GM12878 (cell line): ENCODE measurements around the gene SYPL1. TPM values are rescaled to one million over a fixed set of nuclear protein-coding genes. Genes with fewer than 3 reads are reported as not detected.

ENCODE experiments used
- ATAC-seq: fragments of 200-7000 bp; cut with Tn5 transposase; 3 replicates; pipeline ENCODE4 v1.9.1; 2020; ENCODE audit warnings: mild to moderate bottlenecking, moderate library complexity
- BruUV-seq: library from RNA; stranded (reverse); fragments of 400-500 nt; replicated peaks from 2 replicates; lab custom pipeline; 2021; lab: Mats Ljungman, UMichigan
- CTCF ChIA-PET: fragments of 300-600 bp; sonication (Branson Sonifier 250); formaldehyde crosslinking; extraction: SDS; loops from one replicate; lab custom pipeline; 2021; ENCODE audit warnings: inconsistent platforms; lab: Yijun Ruan, JAX
- POLR2A ChIA-PET: fragments of 350-600 bp; formaldehyde crosslinking; extraction: SDS; loops from one replicate; lab custom pipeline; 2021; ENCODE audit warnings: inconsistent platforms; lab: Charles Lee
- RAD21 ChIA-PET: fragments of 300-600 bp; sonication (Branson Sonifier 250); formaldehyde crosslinking; loops from one replicate; lab custom pipeline; 2023; ENCODE audit warnings: antibody characterized with exemption; ENCODE audit not compliant: unreplicated experiment; lab: Charles Lee
- SMC1A ChIA-PET: fragments of 300-600 bp; sonication (Branson Sonifier 250); formaldehyde crosslinking; loops from one replicate; lab custom pipeline; 2023; ENCODE audit not compliant: unreplicated experiment, uncharacterized antibody; lab: Charles Lee
- DNase-seq: peaks from one replicate; pipeline ENCODE4 v3.0.0-alpha.2; 2011; ENCODE audit warnings: low read depth, low spot score
- FAIRE-seq: peaks from 3 replicates; lab custom pipeline; 2011; peaks lifted over from hg19 to GRCh38; lab: Jason Lieb, UNC
- H2AFZ ChIP-seq: 2 replicates; pipeline ENCODE4 v1.6.0; 2011; ENCODE audit warnings: low read depth, low read length, control low read depth; ENCODE audit not compliant: control insufficient read depth
- H3K27ac ChIP-seq: 2 replicates; pipeline ENCODE4 v1.5.1; 2011; ENCODE audit warnings: control low read depth; ENCODE audit not compliant: control insufficient read depth, insufficient read depth
- H3K27me3 ChIP-seq, 2 experiments: replicated peaks in 1 of 2; 2 replicates each; pipeline versions ENCODE4 v1.6.0 to v1.6.1; 2011; ENCODE audit warnings: low read length in 1 of 2; ENCODE audit not compliant: control insufficient read depth in 2 of 2, insufficient read depth in 2 of 2
- H3K36me3 ChIP-seq, 2 experiments: 2 replicates each; pipeline ENCODE4 v1.5.1; 2011; ENCODE audit warnings: low read length in 1 of 2; ENCODE audit not compliant: control insufficient read depth in 2 of 2, insufficient read depth in 2 of 2
- H3K4me1 ChIP-seq: 2 replicates; pipeline ENCODE4 v1.6.1; 2011; ENCODE audit warnings: mild to moderate bottlenecking, low read length, moderate library complexity, mixed read lengths; ENCODE audit not compliant: control insufficient read depth, insufficient read depth
- H3K4me2 ChIP-seq: 2 replicates; pipeline ENCODE4 v1.6.0; 2011; ENCODE audit warnings: control low read depth; ENCODE audit not compliant: control insufficient read depth, insufficient read depth
- H3K4me3 ChIP-seq: fragments of 200-600 bp; sonication (generic); 2 replicates; pipeline ENCODE4 v1.5.1; 2016
- H3K79me2 ChIP-seq: 2 replicates; pipeline ENCODE4 v1.6.0; 2011; ENCODE audit warnings: low read length; ENCODE audit not compliant: control insufficient read depth, insufficient read depth
- H3K9ac ChIP-seq: 2 replicates; pipeline ENCODE4 v1.8.0; 2011; ENCODE audit warnings: low read length, control low read depth, mixed read lengths; ENCODE audit not compliant: control insufficient read depth, insufficient read depth
- H3K9me3 ChIP-seq: replicated peaks from 3 replicates; pipeline ENCODE4 v1.5.1; 2011; ENCODE audit warnings: mild to moderate bottlenecking, low read length; ENCODE audit not compliant: control insufficient read depth, insufficient read depth
- H4K20me1 ChIP-seq: 2 replicates; pipeline ENCODE4 v1.6.0; 2011; ENCODE audit not compliant: control insufficient read depth, insufficient read depth
- BCL11A ChIP-seq: IDR thresholded peaks from 2 replicates; pipeline ENCODE4 v1.6.1; 2011; ENCODE audit warnings: low read depth, low read length
- BHLHE40 ChIP-seq, 2 experiments: fragments of 450-650 bp in 1 of 2; IDR thresholded peaks; 2 replicates each; pipeline ENCODE4 v1.6.1; 2011 to 2017; ENCODE audit warnings: low read depth in 2 of 2, borderline replicate concordance in 1 of 2, improper control_type of control experiment in 1 of 2, low read length in 1 of 2, mild to moderate bottlenecking in 1 of 2
- CBX5 ChIP-seq: sonication (generic); IDR thresholded peaks from 2 replicates; pipeline ENCODE4 v1.6.1; 2016; ENCODE audit warnings: low read depth, moderate library complexity, mild to moderate bottlenecking, inconsistent platforms
- IKZF1 ChIP-seq: fragments of 450-650 bp; conservative IDR thresholded peaks from 2 replicates; pipeline ENCODE4 v1.6.1; 2017; ENCODE audit warnings: antibody characterized with exemption, mild to moderate bottlenecking
- IKZF2 ChIP-seq, 2 experiments: fragments of 450-650 bp; IDR thresholded peaks; 2 replicates each; pipeline ENCODE4 v1.6.1; 2017; ENCODE audit warnings: mild to moderate bottlenecking in 2 of 2, moderate library complexity in 2 of 2
- NRF1 ChIP-seq: conservative IDR thresholded peaks from 2 replicates; pipeline ENCODE4 v1.6.1; 2011; ENCODE audit warnings: mild to moderate bottlenecking, low read depth, low read length, improper control_type of control experiment
- RELA ChIP-seq: fragments of 450-650 bp; IDR thresholded peaks from 2 replicates; pipeline ENCODE4 v1.8.0; 2014; ENCODE audit warnings: borderline replicate concordance; ENCODE audit not compliant: partially characterized antibody
- SPI1 ChIP-seq: IDR thresholded peaks from 2 replicates; pipeline ENCODE4 v1.6.1; 2011; ENCODE audit warnings: low read depth, mild to moderate bottlenecking, low read length, moderate library complexity, borderline replicate concordance; ENCODE audit not compliant: insufficient read depth
- SUZ12 ChIP-seq: fragments of 200-600 bp; sonication (generic); IDR thresholded peaks from one replicate; pipeline ENCODE4 v1.6.1; 2018; ENCODE audit warnings: antibody characterized with exemption, mild to moderate bottlenecking; ENCODE audit not compliant: unreplicated experiment
- TCF12 ChIP-seq: IDR thresholded peaks from 2 replicates; pipeline ENCODE4 v1.6.1; 2011; ENCODE audit warnings: low read depth, mild to moderate bottlenecking, low read length
- whole genome bisulfite sequencing: methylation state at CpG from one replicate; pipeline ENCODE4 v1.1.6; 2016; ENCODE audit warnings: low lambda C conversion rate; ENCODE audit not compliant: insufficient replicate concordance, insufficient coverage; ENCODE audit errors: missing lambda C conversion rate; 5-methylcytosine and 5-hydroxymethylcytosine counted together
- in situ Hi-C: fragments of 300-500 bp; cut with MboI; formaldehyde crosslinking; loops from 9 replicates; pipeline ENCODE4 v1.14.3; 2018; ENCODE audit warnings: mixed read lengths
- intact Hi-C: fragments of 100-400 bp; cut with micrococcal nuclease; formaldehyde crosslinking; loops from one replicate; pipeline ENCODE4 v1.14.2; 2022; ENCODE audit not compliant: unreplicated experiment
- polyA plus RNA-seq, 11 experiments: library from polyadenylated mRNA; depleted of rRNA in 4 of 11; unstranded in 6 of 11; stranded (reverse) in 5 of 11; fragments of >200 nt; fragmentation: Nextera tagmentation in 4 of 11; fragmentation: Illumina TruSeq in 1 of 11; extraction: Ambion mirVana in 4 of 11; extraction: Trizol in 1 of 11; gene quantifications; 1 replicate in 1 of 11; 2 replicates in 10 of 11; pipeline versions ENCODE4 v1.2.1 to v1.2.3, GENCODE V29; 2011 to 2016; ENCODE audit warnings: inconsistent platforms in 2 of 11, missing spikeins in 2 of 11, low read depth in 1 of 11
- total RNA-seq, 4 experiments: library from RNA; depleted of rRNA in 3 of 4; stranded (reverse); fragments of >200 nt in 3 of 4; fragmentation: Illumina TruSeq in 1 of 4; extraction: Trizol in 1 of 4; gene quantifications; 2 replicates each; pipeline versions ENCODE4 v1.2.1 to v1.2.3, GENCODE V29; 2013 to 2021
- TF ChIP-seq, protein P1 (sequence below): fragments of 450-650 bp; conservative IDR thresholded peaks from 2 replicates; pipeline ENCODE4 v1.6.1; 2017; ENCODE audit warnings: mild to moderate bottlenecking, moderate library complexity
- TF ChIP-seq, protein P2 (sequence below): fragments of 450-650 bp; IDR thresholded peaks from 2 replicates; pipeline ENCODE4 v1.6.1; 2016; ENCODE audit warnings: mild to moderate bottlenecking
- TF ChIP-seq, protein P3 (sequence below): fragments of 450-650 bp; IDR thresholded peaks from 2 replicates; pipeline ENCODE4 v1.6.1; 2017; ENCODE audit warnings: mild to moderate bottlenecking
- TF ChIP-seq, protein P4 (sequence below): IDR thresholded peaks from 2 replicates; pipeline ENCODE4 v1.6.1; 2012; ENCODE audit warnings: low read depth, low read length, improper control_type of control experiment

SYPL1 gene
- total and polyA plus RNA-seq, 10 of the 15 experiments (the other 5 are each of a cell fraction or from before 2014, with no cell fraction given): 34.5 to 177 (median 87.3) TPM

DNA sequence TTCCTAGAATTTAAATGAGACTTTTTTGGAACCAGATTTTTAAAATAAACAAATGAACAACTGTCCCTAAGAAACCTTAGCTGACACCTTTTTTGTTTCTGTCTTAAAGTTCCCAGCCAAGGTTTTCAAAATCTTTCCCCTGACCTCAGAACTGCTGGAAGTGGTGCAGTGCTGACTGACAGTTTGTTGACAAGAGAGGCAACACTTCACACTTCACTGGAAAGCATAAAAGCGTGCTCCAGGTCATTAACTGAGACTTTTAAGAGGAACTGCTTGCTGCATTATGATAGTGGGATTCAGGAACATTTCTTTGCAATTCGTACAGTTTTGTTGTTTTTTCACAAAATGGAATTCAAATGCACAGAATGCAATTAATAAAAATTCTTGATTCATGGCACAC lies 36.2 kb downstream of the SYPL1 start:
- Histone ChIP-seq H3K4me1 (peaks cover 44% of the 10 kb centered on the region), H3K36me3 (no peaks in the 10 kb centered on the region), H3K4me2 (peak overlapping the region; percentile 46; the same call in 1 of the 2 replicates), H3K27ac (no peak overlapping the region), H3K27me3 (no peaks in the 10 kb centered on the region), H2AFZ (no peak overlapping the region; the same call in 1 of the 2 replicates), H3K79me2 (no peaks in the 10 kb centered on the region), H3K9ac (no peak overlapping the region), H4K20me1 (no peaks in the 10 kb centered on the region), H3K9me3 (no peaks in the 10 kb centered on the region), H3K4me3 (no peak overlapping the region)
- ChIA-PET CTCF (interaction anchor here (0.8 to 2.9 kb wide), 4 partner anchors 18 to 91 kb away, joined by 3 to 16 read pairs (median 4); no protein-coding TSS in a partner anchor), RAD21 (interaction anchor here (2.5 to 8.3 kb wide), 2 partner anchors 9 to 17 kb away, joined by 10 to 118 read pairs; no protein-coding TSS in a partner anchor), SMC1A (interaction anchor here (1.1 to 10.3 kb wide), 6 partner anchors 14 to 78 kb away, joined by 3 to 164 read pairs (median 18); no protein-coding TSS in a partner anchor), POLR2A (no interaction called here)
- TF ChIP-seq CBX5 (no peak), SUZ12 (no peak), SPI1 (peak; percentile 22; the same call in 1 of the 2 replicates), NRF1 (no peak), BCL11A (no peak), IKZF1 (peak; percentile 46; the same call in 1 of the 2 replicates), RELA (no peak), BHLHE40 (IDR thresholded peaks at IDR 0.05; ENCODE audit: borderline replicate concordance in 1 of 2, low read depth in 2 of 2, low read length in 1 of 2) (peak in 1 of 2 experiments; percentile 29; a peak in 1 of 4 replicates), TCF12 (no peak), IKZF2 (IDR thresholded peaks at IDR 0.05) (peak; percentile 23 to 52; a peak in 2 of 4 replicates)
- TF ChIP-seq, protein P1, sequence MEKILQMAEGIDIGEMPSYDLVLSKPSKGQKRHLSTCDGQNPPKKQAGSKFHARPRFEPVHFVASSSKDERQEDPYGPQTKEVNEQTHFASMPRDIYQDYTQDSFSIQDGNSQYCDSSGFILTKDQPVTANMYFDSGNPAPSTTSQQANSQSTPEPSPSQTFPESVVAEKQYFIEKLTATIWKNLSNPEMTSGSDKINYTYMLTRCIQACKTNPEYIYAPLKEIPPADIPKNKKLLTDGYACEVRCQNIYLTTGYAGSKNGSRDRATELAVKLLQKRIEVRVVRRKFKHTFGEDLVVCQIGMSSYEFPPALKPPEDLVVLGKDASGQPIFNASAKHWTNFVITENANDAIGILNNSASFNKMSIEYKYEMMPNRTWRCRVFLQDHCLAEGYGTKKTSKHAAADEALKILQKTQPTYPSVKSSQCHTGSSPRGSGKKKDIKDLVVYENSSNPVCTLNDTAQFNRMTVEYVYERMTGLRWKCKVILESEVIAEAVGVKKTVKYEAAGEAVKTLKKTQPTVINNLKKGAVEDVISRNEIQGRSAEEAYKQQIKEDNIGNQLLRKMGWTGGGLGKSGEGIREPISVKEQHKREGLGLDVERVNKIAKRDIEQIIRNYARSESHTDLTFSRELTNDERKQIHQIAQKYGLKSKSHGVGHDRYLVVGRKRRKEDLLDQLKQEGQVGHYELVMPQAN: no peak
- TF ChIP-seq, protein P2, sequence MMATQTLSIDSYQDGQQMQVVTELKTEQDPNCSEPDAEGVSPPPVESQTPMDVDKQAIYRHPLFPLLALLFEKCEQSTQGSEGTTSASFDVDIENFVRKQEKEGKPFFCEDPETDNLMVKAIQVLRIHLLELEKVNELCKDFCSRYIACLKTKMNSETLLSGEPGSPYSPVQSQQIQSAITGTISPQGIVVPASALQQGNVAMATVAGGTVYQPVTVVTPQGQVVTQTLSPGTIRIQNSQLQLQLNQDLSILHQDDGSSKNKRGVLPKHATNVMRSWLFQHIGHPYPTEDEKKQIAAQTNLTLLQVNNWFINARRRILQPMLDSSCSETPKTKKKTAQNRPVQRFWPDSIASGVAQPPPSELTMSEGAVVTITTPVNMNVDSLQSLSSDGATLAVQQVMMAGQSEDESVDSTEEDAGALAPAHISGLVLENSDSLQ: peak; percentile 35; the same call in 1 of the 2 replicates
- TF ChIP-seq, protein P3, sequence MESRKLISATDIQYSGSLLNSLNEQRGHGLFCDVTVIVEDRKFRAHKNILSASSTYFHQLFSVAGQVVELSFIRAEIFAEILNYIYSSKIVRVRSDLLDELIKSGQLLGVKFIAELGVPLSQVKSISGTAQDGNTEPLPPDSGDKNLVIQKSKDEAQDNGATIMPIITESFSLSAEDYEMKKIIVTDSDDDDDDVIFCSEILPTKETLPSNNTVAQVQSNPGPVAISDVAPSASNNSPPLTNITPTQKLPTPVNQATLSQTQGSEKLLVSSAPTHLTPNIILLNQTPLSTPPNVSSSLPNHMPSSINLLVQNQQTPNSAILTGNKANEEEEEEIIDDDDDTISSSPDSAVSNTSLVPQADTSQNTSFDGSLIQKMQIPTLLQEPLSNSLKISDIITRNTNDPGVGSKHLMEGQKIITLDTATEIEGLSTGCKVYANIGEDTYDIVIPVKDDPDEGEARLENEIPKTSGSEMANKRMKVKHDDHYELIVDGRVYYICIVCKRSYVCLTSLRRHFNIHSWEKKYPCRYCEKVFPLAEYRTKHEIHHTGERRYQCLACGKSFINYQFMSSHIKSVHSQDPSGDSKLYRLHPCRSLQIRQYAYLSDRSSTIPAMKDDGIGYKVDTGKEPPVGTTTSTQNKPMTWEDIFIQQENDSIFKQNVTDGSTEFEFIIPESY: no peak
- TF ChIP-seq, protein P4, sequence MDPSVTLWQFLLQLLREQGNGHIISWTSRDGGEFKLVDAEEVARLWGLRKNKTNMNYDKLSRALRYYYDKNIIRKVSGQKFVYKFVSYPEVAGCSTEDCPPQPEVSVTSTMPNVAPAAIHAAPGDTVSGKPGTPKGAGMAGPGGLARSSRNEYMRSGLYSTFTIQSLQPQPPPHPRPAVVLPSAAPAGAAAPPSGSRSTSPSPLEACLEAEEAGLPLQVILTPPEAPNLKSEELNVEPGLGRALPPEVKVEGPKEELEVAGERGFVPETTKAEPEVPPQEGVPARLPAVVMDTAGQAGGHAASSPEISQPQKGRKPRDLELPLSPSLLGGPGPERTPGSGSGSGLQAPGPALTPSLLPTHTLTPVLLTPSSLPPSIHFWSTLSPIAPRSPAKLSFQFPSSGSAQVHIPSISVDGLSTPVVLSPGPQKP: no peak
- BruUV-seq: no TSS peak
- DNase-seq (no peak), FAIRE-seq (no peak), ATAC-seq (no peak)
- in situ Hi-C loops (no loop called here), intact Hi-C loops (loop anchor here (2.0 kb wide), 1 partner anchor 13 kb away; no protein-coding TSS in a partner anchor)
- 54% methylated on average over 2 of the region's 2 CpGs for WGBS
